ENCODE data around the gene GFI1.

GRCh38 chr1:92519043-92519442, 32.3 kb upstream of the GFI1 start:
- no peak for TF ChIP-seq EZH2 (IDR thresholded peaks at IDR 0.05; ENCODE audit: low read length, missing control alignments)
- TF ChIP-seq CTCF (conservative IDR thresholded peaks at IDR 0.05 in 1 of 2, IDR thresholded peaks at IDR 0.05 in 1 of 2; ENCODE audit: low read depth in 1 of 2, low read length in 2 of 2) = no peak
